WTC11 (cell line): Measurements from ENCODE around the gene EFCAB5. TPM values are rescaled to one million over a fixed set of nuclear protein-coding genes. Genes with fewer than 3 reads are reported as not detected.
A peak's percentile ranks its signal among the peaks of the same experiment; 100 is the strongest.

Experiments
- FOXJ3 ChIP-seq: sonication (generic); formaldehyde crosslinking; IDR thresholded peaks from 2 replicates; pipeline ENCODE4 v1.9.0; 2021; ENCODE audit warnings: missing genetic modification reagents, mild to moderate bottlenecking, borderline replicate concordance
- FOXP1 ChIP-seq: sonication (generic); formaldehyde crosslinking; IDR thresholded peaks from 2 replicates; pipeline ENCODE4 v1.8.0; 2022; ENCODE audit warnings: missing genetic modification reagents, mild to moderate bottlenecking, moderate library complexity, borderline replicate concordance
- MYBL2 ChIP-seq: sonication (generic); formaldehyde crosslinking; IDR thresholded peaks from 2 replicates; pipeline ENCODE4 v1.8.1; 2023; ENCODE audit warnings: mild to moderate bottlenecking, moderate library complexity, missing genetic modification reagents
- NFATC4 ChIP-seq: fragments of 250-450 bp; sonication (Bioruptor Pico); IDR thresholded peaks from 2 replicates; pipeline ENCODE4 v1.9.0; 2021; ENCODE audit warnings: mild to moderate bottlenecking
- OVOL2 ChIP-seq: fragments of 250-450 bp; sonication (Bioruptor Pico); IDR thresholded peaks from 2 replicates; pipeline ENCODE4 v1.9.0; 2021; ENCODE audit warnings: mild to moderate bottlenecking, borderline replicate concordance
- RORB ChIP-seq: fragments of 250-450 bp; sonication (Bioruptor Pico); IDR thresholded peaks from 2 replicates; pipeline ENCODE4 v1.9.0; 2021; ENCODE audit warnings: mild to moderate bottlenecking
- SMAD4 ChIP-seq: sonication (generic); formaldehyde crosslinking; IDR thresholded peaks from 2 replicates; pipeline ENCODE4 v1.8.0; 2022; ENCODE audit warnings: mild to moderate bottlenecking, missing genetic modification reagents
- TEAD4 ChIP-seq: sonication (generic); formaldehyde crosslinking; IDR thresholded peaks from 2 replicates; pipeline ENCODE4 v1.8.0; 2022; ENCODE audit warnings: mild to moderate bottlenecking, missing genetic modification reagents
- TP53 ChIP-seq: sonication (generic); formaldehyde crosslinking; IDR thresholded peaks from 2 replicates; pipeline ENCODE4 v1.8.1; 2023; ENCODE audit warnings: mild to moderate bottlenecking, missing genetic modification reagents
- ZNF281 ChIP-seq: sonication (generic); formaldehyde crosslinking; IDR thresholded peaks from 2 replicates; pipeline ENCODE4 v1.8.0; 2023; ENCODE audit warnings: mild to moderate bottlenecking, missing genetic modification reagents
- ZNF532 ChIP-seq: fragments of 250-450 bp; sonication (Bioruptor Pico); IDR thresholded peaks from 2 replicates; pipeline ENCODE4 v1.9.0; 2021; ENCODE audit warnings: mild to moderate bottlenecking, borderline replicate concordance
- total RNA-seq: library from RNA; stranded (reverse); gene quantifications from 3 replicates; pipeline ENCODE4 v1.2.3, GENCODE V29; 2021
- TF ChIP-seq, protein P1 (sequence below): sonication (generic); formaldehyde crosslinking; IDR thresholded peaks from 2 replicates; pipeline ENCODE4 v1.8.1; 2022; ENCODE audit warnings: mild to moderate bottlenecking, missing genetic modification reagents, moderate library complexity, borderline replicate concordance
- TF ChIP-seq, protein P2 (sequence below): sonication (generic); formaldehyde crosslinking; IDR thresholded peaks from 2 replicates; pipeline ENCODE4 v1.8.0; 2022; ENCODE audit warnings: mild to moderate bottlenecking, missing genetic modification reagents
- TF ChIP-seq, protein P3 (sequence below): sonication (generic); formaldehyde crosslinking; IDR thresholded peaks from 2 replicates; pipeline ENCODE4 v1.8.1; 2023; ENCODE audit warnings: mild to moderate bottlenecking, moderate library complexity, missing genetic modification reagents
- TF ChIP-seq, protein P4 (sequence below): sonication (generic); formaldehyde crosslinking; IDR thresholded peaks from 2 replicates; pipeline ENCODE4 v1.8.0; 2022; ENCODE audit warnings: missing genetic modification reagents
- TF ChIP-seq, protein P5 (sequence below): sonication (generic); formaldehyde crosslinking; IDR thresholded peaks from 2 replicates; pipeline ENCODE4 v1.8.1; 2023; ENCODE audit warnings: mild to moderate bottlenecking, missing genetic modification reagents

The EFCAB5 gene
- total RNA-seq, 1 experiment from 2014 or later: 0.59 TPM

GRCh38 chr17:30116661-30117551 lies 175.5 kb downstream of the EFCAB5 start, which contains the start of gene NSRP1 (continued):
- no peak for TF ChIP-seq ZNF532 (CRISPR knock-in tag)
- TF ChIP-seq SMAD4 (CRISPR knock-in tag): no peak
- TF ChIP-seq, protein P1, sequence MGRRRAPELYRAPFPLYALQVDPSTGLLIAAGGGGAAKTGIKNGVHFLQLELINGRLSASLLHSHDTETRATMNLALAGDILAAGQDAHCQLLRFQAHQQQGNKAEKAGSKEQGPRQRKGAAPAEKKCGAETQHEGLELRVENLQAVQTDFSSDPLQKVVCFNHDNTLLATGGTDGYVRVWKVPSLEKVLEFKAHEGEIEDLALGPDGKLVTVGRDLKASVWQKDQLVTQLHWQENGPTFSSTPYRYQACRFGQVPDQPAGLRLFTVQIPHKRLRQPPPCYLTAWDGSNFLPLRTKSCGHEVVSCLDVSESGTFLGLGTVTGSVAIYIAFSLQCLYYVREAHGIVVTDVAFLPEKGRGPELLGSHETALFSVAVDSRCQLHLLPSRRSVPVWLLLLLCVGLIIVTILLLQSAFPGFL (CRISPR knock-in tag): no peak
- TF ChIP-seq MYBL2: no peak
- TF ChIP-seq, protein P2, sequence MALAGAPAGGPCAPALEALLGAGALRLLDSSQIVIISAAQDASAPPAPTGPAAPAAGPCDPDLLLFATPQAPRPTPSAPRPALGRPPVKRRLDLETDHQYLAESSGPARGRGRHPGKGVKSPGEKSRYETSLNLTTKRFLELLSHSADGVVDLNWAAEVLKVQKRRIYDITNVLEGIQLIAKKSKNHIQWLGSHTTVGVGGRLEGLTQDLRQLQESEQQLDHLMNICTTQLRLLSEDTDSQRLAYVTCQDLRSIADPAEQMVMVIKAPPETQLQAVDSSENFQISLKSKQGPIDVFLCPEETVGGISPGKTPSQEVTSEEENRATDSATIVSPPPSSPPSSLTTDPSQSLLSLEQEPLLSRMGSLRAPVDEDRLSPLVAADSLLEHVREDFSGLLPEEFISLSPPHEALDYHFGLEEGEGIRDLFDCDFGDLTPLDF: no peak
- no peak for TF ChIP-seq FOXJ3 (CRISPR knock-in tag)
- TF ChIP-seq TEAD4 (CRISPR knock-in tag): no peak
- TF ChIP-seq, protein P3, sequence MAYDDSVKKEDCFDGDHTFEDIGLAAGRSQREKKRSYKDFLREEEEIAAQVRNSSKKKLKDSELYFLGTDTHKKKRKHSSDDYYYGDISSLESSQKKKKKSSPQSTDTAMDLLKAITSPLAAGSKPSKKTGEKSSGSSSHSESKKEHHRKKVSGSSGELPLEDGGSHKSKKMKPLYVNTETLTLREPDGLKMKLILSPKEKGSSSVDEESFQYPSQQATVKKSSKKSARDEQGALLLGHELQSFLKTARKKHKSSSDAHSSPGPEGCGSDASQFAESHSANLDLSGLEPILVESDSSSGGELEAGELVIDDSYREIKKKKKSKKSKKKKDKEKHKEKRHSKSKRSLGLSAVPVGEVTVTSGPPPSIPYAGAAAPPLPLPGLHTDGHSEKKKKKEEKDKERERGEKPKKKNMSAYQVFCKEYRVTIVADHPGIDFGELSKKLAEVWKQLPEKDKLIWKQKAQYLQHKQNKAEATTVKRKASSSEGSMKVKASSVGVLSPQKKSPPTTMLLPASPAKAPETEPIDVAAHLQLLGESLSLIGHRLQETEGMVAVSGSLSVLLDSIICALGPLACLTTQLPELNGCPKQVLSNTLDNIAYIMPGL (CRISPR knock-in tag): peak; percentile 70
- TF ChIP-seq FOXP1 (CRISPR knock-in tag): no peak
- TF ChIP-seq, protein P4, sequence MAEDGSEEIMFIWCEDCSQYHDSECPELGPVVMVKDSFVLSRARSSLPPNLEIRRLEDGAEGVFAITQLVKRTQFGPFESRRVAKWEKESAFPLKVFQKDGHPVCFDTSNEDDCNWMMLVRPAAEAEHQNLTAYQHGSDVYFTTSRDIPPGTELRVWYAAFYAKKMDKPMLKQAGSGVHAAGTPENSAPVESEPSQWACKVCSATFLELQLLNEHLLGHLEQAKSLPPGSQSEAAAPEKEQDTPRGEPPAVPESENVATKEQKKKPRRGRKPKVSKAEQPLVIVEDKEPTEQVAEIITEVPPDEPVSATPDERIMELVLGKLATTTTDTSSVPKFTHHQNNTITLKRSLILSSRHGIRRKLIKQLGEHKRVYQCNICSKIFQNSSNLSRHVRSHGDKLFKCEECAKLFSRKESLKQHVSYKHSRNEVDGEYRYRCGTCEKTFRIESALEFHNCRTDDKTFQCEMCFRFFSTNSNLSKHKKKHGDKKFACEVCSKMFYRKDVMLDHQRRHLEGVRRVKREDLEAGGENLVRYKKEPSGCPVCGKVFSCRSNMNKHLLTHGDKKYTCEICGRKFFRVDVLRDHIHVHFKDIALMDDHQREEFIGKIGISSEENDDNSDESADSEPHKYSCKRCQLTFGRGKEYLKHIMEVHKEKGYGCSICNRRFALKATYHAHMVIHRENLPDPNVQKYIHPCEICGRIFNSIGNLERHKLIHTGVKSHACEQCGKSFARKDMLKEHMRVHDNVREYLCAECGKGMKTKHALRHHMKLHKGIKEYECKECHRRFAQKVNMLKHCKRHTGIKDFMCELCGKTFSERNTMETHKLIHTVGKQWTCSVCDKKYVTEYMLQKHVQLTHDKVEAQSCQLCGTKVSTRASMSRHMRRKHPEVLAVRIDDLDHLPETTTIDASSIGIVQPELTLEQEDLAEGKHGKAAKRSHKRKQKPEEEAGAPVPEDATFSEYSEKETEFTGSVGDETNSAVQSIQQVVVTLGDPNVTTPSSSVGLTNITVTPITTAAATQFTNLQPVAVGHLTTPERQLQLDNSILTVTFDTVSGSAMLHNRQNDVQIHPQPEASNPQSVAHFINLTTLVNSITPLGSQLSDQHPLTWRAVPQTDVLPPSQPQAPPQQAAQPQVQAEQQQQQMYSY (CRISPR knock-in tag): 0 out of 2 replicates have a peak, but pooled peaks have one; percentile 29
- TF ChIP-seq OVOL2 (CRISPR knock-in tag): no peak
- no peak for TF ChIP-seq TP53 (CRISPR knock-in tag)
- no peak for TF ChIP-seq RORB (CRISPR knock-in tag)
- TF ChIP-seq, protein P5, sequence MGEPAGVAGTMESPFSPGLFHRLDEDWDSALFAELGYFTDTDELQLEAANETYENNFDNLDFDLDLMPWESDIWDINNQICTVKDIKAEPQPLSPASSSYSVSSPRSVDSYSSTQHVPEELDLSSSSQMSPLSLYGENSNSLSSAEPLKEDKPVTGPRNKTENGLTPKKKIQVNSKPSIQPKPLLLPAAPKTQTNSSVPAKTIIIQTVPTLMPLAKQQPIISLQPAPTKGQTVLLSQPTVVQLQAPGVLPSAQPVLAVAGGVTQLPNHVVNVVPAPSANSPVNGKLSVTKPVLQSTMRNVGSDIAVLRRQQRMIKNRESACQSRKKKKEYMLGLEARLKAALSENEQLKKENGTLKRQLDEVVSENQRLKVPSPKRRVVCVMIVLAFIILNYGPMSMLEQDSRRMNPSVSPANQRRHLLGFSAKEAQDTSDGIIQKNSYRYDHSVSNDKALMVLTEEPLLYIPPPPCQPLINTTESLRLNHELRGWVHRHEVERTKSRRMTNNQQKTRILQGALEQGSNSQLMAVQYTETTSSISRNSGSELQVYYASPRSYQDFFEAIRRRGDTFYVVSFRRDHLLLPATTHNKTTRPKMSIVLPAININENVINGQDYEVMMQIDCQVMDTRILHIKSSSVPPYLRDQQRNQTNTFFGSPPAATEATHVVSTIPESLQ (CRISPR knock-in tag): no peak
- TF ChIP-seq ZNF281 (CRISPR knock-in tag): no peak
- TF ChIP-seq NFATC4 (CRISPR knock-in tag): no peak
